ENCODE results near the gene CD3E. TPM values are rescaled to one million over a fixed set of nuclear protein-coding genes. Genes with fewer than 3 reads are reported as not detected.

CD3E gene
- total and polyA plus RNA-seq, 2 of the 8 experiments (the other 6 are each of a cell fraction or from before 2014, with no cell fraction given) = not detected

GRCh38 chr11:118283756-118284350 is 20.7 kb upstream of the CD3E start:
- Histone ChIP-seq H2AK5ac (ENCODE audit: low read depth, low read length) (no peak overlapping the region), H3K27ac (ENCODE audit: low read depth, low read length) (no peak overlapping the region), H4K8ac (ENCODE audit: extremely low read depth, insufficient read depth, low read length) (no peak overlapping the region), H3K56ac (replicated peaks; ENCODE audit: insufficient read length, low read depth, low read length) (no peak overlapping the region), H3K4me1 (replicated peaks in 1 of 4; ENCODE audit: control insufficient read depth in 3 of 4, insufficient read depth in 4 of 4, low read length in 3 of 4) (no peaks in the 10 kb centered on the region), H3K79me2 (ENCODE audit: control insufficient read depth in 1 of 2, insufficient read depth in 2 of 2, low read length in 2 of 2) (no peaks in the 10 kb centered on the region), H3K27me3 (replicated peaks in 1 of 4; ENCODE audit: control insufficient read depth in 3 of 4, extremely low read depth in 1 of 4, insufficient read depth in 3 of 4, low read length in 3 of 4) (no peaks in the 10 kb centered on the region), H3K9me3 (ENCODE audit: insufficient read depth in 2 of 2, low read depth in 1 of 2, low read length in 1 of 2) (no peaks in the 10 kb centered on the region), H3K9ac (replicated peaks in 1 of 4; ENCODE audit: extremely low read depth in 1 of 4, low read depth in 3 of 4, low read length in 3 of 4) (no peak overlapping the region), H3K4me2 (ENCODE audit: insufficient read depth in 1 of 2, low read depth in 2 of 2, low read length in 2 of 2) (no peak overlapping the region), H2BK5ac (ENCODE audit: low read depth, low read length) (no peak overlapping the region), H3K36me3 (ENCODE audit: control insufficient read depth in 2 of 4, insufficient read depth in 4 of 4, low read length in 3 of 4) (no peaks in the 10 kb centered on the region), H3K4me3 (ENCODE audit: extremely low read depth in 1 of 4, insufficient read depth in 2 of 4, low read depth in 3 of 4, low read length in 4 of 4) (no peak overlapping the region), H3K23ac (ENCODE audit: insufficient read length) (no peak overlapping the region), H3K14ac (ENCODE audit: insufficient read length) (no peak overlapping the region), H4K20me1 (replicated peaks in 1 of 2; ENCODE audit: control insufficient read depth in 1 of 2, insufficient read depth in 2 of 2, low read length in 2 of 2) (no peaks in the 10 kb centered on the region), H2BK20ac (ENCODE audit: low read length) (no peak overlapping the region), H3K23me2 (ENCODE audit: low read depth, low read length) (no peaks in the 10 kb centered on the region), H2BK15ac (ENCODE audit: low read length) (no peak overlapping the region), H4K91ac (replicated peaks; ENCODE audit: insufficient read length, low read length) (no peak overlapping the region), H3K79me1 (ENCODE audit: low read depth, low read length) (no peaks in the 10 kb centered on the region), H2AFZ (ENCODE audit: low read length) (no peak overlapping the region), H4K5ac (ENCODE audit: insufficient read length, low read depth, low read length) (no peak overlapping the region), H2BK120ac (replicated peaks; ENCODE audit: low read depth, low read length) (no peak overlapping the region), H3K18ac (ENCODE audit: extremely low read depth, low read length) (no peak overlapping the region), H3K4ac (replicated peaks; ENCODE audit: insufficient read length, low read depth, low read length) (no peak overlapping the region), H2BK12ac (ENCODE audit: low read depth, low read length) (no peak overlapping the region)
- WGBS, 2 experiments (ENCODE audit: extremely low coverage in 1 of 2, insufficient coverage in 1 of 2, insufficient read length in 1 of 2, insufficient replicate concordance in 2 of 2, low coverage in 1 of 2, low lambda C conversion rate in 2 of 2, missing lambda C conversion rate in 1 of 2) = 89% methylated on average over 4 of the region's 4 CpGs; no CpG with 5 or more reads in 1 of the 2 experiments
- CTCF ChIA-PET (ENCODE audit: partially characterized antibody) = interaction anchor here (0.8 to 4.5 kb wide), 8 partner anchors 13 to 136 kb away, joined by 3 to 29 read pairs (median 6); partner anchors contain the start of gene MPZL2
- FAIRE-seq (no peak), DNase-seq (ENCODE audit: low read depth in 1 of 2, low spot score in 2 of 2) (no peak)
- POLR2A ChIA-PET (ENCODE audit: partially characterized antibody) = interaction anchor here (1.3 kb wide), 1 partner anchor 20 kb away, joined by 3 read pairs; the partner anchor contains the start of gene MPZL2
- no peak for TF ChIP-seq PHF8 (conservative IDR thresholded peaks at IDR 0.05; ENCODE audit: low read depth, low read length)
- TF ChIP-seq EGR1 (IDR thresholded peaks at IDR 0.05; ENCODE audit: borderline replicate concordance, low read depth, low read length) = no peak
- TF ChIP-seq CHD2 (IDR thresholded peaks at IDR 0.05; ENCODE audit: low read length) = no peak
- no peak for TF ChIP-seq CTBP2 (IDR thresholded peaks at IDR 0.05; ENCODE audit: borderline replicate concordance, insufficient read depth, insufficient read length, low read length)
- no peak for TF ChIP-seq E2F6 (IDR thresholded peaks at IDR 0.05)
- TF ChIP-seq MAX (IDR thresholded peaks at IDR 0.05) = no peak
- no peak for TF ChIP-seq ATF2 (IDR thresholded peaks at IDR 0.05; ENCODE audit: low read length)
- no peak for TF ChIP-seq SIRT6 (IDR thresholded peaks at IDR 0.05; ENCODE audit: low read length)
- no peak for TF ChIP-seq NRF1 (IDR thresholded peaks at IDR 0.05; ENCODE audit: low read depth, low read length)
- TF ChIP-seq ZNF274 (IDR thresholded peaks at IDR 0.05; ENCODE audit: borderline replicate concordance, extremely low read depth, low read length) = no peak
- TF ChIP-seq TCF12 (IDR thresholded peaks at IDR 0.05; ENCODE audit: low read depth, low read length) = no peak

All from H1 (cell line).